WTC11 (cell line): ENCODE measurements around the gene CNTFR. TPM values are rescaled to one million over a fixed set of nuclear protein-coding genes. Genes with fewer than 3 reads are reported as not detected.

Experiments
- ATAC-seq: fragments of 200-7000 bp; cut with Tn5 transposase; 2 replicates; pipeline ENCODE4 v1.10.0; 2021; ENCODE audit warnings: mild to moderate bottlenecking, moderate library complexity
- CTCF ChIA-PET: fragments of 300-600 bp; sonication (Branson Sonifier 250); formaldehyde crosslinking; loops from one replicate; lab custom pipeline; 2021; ENCODE audit warnings: antibody characterized with exemption; lab: Charles Lee
- POLR2A ChIA-PET: fragments of 350-600 bp; sonication (Branson Sonifier 250); formaldehyde crosslinking; loops from one replicate; lab custom pipeline; 2021; ENCODE audit warnings: antibody characterized with exemption; lab: Charles Lee
- DNase-seq: peaks from one replicate; pipeline ENCODE4 v3.0.0; 2021; ENCODE audit warnings: low spot score
- H3K27ac Mint-ChIP-seq: 2 replicates; pipeline ENCODE4 v1.8.0; 2021; ENCODE audit warnings: mixed read lengths
- H3K27me3 Mint-ChIP-seq: 2 replicates; pipeline ENCODE4 v1.8.0; 2021; ENCODE audit warnings: low read depth, mild to moderate bottlenecking, moderate library complexity, mixed read lengths
- H3K36me3 Mint-ChIP-seq: 2 replicates; pipeline ENCODE4 v1.8.0; 2021; ENCODE audit warnings: mixed read lengths
- H3K4me1 Mint-ChIP-seq: 2 replicates; pipeline ENCODE4 v1.8.0; 2022; ENCODE audit warnings: mixed read lengths
- H3K4me3 Mint-ChIP-seq: 2 replicates; pipeline ENCODE4 v1.8.0; 2021; ENCODE audit warnings: mild to moderate bottlenecking, moderate library complexity, mixed read lengths
- H3K9me3 Mint-ChIP-seq: 2 replicates; pipeline ENCODE4 v1.8.0; 2021; ENCODE audit warnings: mixed read lengths
- CTCF ChIP-seq: fragments of 200-600 bp; IDR thresholded peaks from 2 replicates; pipeline ENCODE4 v1.8.0; 2022; ENCODE audit warnings: antibody characterized with exemption
- E2F5 ChIP-seq: sonication (generic); formaldehyde crosslinking; IDR thresholded peaks from 2 replicates; pipeline ENCODE4 v1.8.1; 2022; ENCODE audit warnings: mild to moderate bottlenecking, moderate library complexity, missing genetic modification reagents
- GRHL2 ChIP-seq: fragments of 250-450 bp; sonication (Bioruptor Pico); IDR thresholded peaks from 2 replicates; pipeline ENCODE4 v1.8.0; 2022; ENCODE audit warnings: mild to moderate bottlenecking, moderate library complexity; ENCODE audit not compliant: insufficient replicate concordance, severe bottlenecking
- GTF2I ChIP-seq: fragments of 250-450 bp; sonication (Bioruptor Pico); conservative IDR thresholded peaks from 2 replicates; pipeline ENCODE4 v1.4.0; 2021; ENCODE audit warnings: mild to moderate bottlenecking
- IRF2 ChIP-seq: sonication (generic); formaldehyde crosslinking; IDR thresholded peaks from 2 replicates; pipeline ENCODE4 v1.8.0; 2022; ENCODE audit warnings: low read depth, missing genetic modification reagents, borderline replicate concordance
- MAX ChIP-seq: sonication (generic); formaldehyde crosslinking; IDR thresholded peaks from 2 replicates; pipeline ENCODE4 v1.8.0; 2022; ENCODE audit warnings: mild to moderate bottlenecking, missing genetic modification reagents
- MLX ChIP-seq: sonication (generic); formaldehyde crosslinking; IDR thresholded peaks from 2 replicates; pipeline ENCODE4 v1.8.1; 2023; ENCODE audit warnings: mild to moderate bottlenecking, missing genetic modification reagents, moderate library complexity
- NFATC4 ChIP-seq: fragments of 250-450 bp; sonication (Bioruptor Pico); IDR thresholded peaks from 2 replicates; pipeline ENCODE4 v1.9.0; 2021; ENCODE audit warnings: mild to moderate bottlenecking
- NFE2L1 ChIP-seq: sonication (generic); formaldehyde crosslinking; IDR thresholded peaks from 2 replicates; pipeline ENCODE4 v1.8.1; 2023; ENCODE audit warnings: missing genetic modification reagents
- NFYB ChIP-seq: sonication (generic); formaldehyde crosslinking; conservative IDR thresholded peaks from 2 replicates; pipeline ENCODE4 v1.8.0; 2022; ENCODE audit warnings: low read depth, missing genetic modification reagents
- SMAD3 ChIP-seq: sonication (generic); formaldehyde crosslinking; IDR thresholded peaks from 2 replicates; pipeline ENCODE4 v1.8.0; 2022; ENCODE audit warnings: missing genetic modification reagents, mild to moderate bottlenecking, borderline replicate concordance
- SMAD4 ChIP-seq: sonication (generic); formaldehyde crosslinking; IDR thresholded peaks from 2 replicates; pipeline ENCODE4 v1.8.0; 2022; ENCODE audit warnings: mild to moderate bottlenecking, missing genetic modification reagents
- ZNF121 ChIP-seq: sonication (generic); formaldehyde crosslinking; IDR thresholded peaks from 2 replicates; pipeline ENCODE4 v1.8.0; 2023; ENCODE audit warnings: missing genetic modification reagents
- ZNF138 ChIP-seq: sonication (generic); formaldehyde crosslinking; conservative IDR thresholded peaks from 2 replicates; pipeline ENCODE4 v1.8.1; 2022; ENCODE audit warnings: mild to moderate bottlenecking, moderate library complexity, missing genetic modification reagents
- ZNF232 ChIP-seq: sonication (generic); formaldehyde crosslinking; IDR thresholded peaks from 2 replicates; pipeline ENCODE4 v1.8.0; 2022; ENCODE audit warnings: mild to moderate bottlenecking, missing genetic modification reagents
- ZNF317 ChIP-seq: sonication (generic); formaldehyde crosslinking; IDR thresholded peaks from 2 replicates; pipeline ENCODE4 v1.8.1; 2023; ENCODE audit warnings: low read depth, mild to moderate bottlenecking, moderate library complexity, missing genetic modification reagents, borderline replicate concordance
- ZNF512 ChIP-seq: sonication (generic); formaldehyde crosslinking; IDR thresholded peaks from 2 replicates; pipeline ENCODE4 v1.8.1; 2022; ENCODE audit warnings: missing genetic modification reagents, borderline replicate concordance
- ZSCAN18 ChIP-seq: fragments of 250-450 bp; sonication (Bioruptor Pico); IDR thresholded peaks from 2 replicates; pipeline ENCODE4 v2.1.2; 2022; ENCODE audit warnings: mild to moderate bottlenecking, moderate library complexity
- total RNA-seq: library from RNA; stranded (reverse); gene quantifications from 3 replicates; pipeline ENCODE4 v1.2.3, GENCODE V29; 2021

The CNTFR gene
- total RNA-seq, 1 experiment from 2014 or later, result 18.0 TPM

- ChIA-PET CTCF (interaction anchor here (0.6 to 3.6 kb wide), 13 partner anchors 12 to 208 kb away, joined by 3 to 19 read pairs (median 3); partner anchors contain the start of gene ARID3C), POLR2A (interaction anchor here (1.1 kb wide), 1 partner anchor 27 kb away, joined by 3 read pairs; the partner anchor contains the start of gene SIGMAR1)
- Mint-ChIP-seq H3K4me1 (peaks cover 20% of the 10 kb centered on the region), H3K27me3 (peaks cover 8% of the 10 kb centered on the region), H3K4me3 (peak overlapping the region; percentile 82), H3K9me3 (no peaks in the 10 kb centered on the region), H3K27ac (peak overlapping the region; percentile 82), H3K36me3 (no peaks in the 10 kb centered on the region)
- DNase-seq, result no peak
- peak; percentile 15 for ATAC-seq
- TF ChIP-seq ZNF317 (CRISPR knock-in tag), result no peak
- TF ChIP-seq ZNF232 (CRISPR knock-in tag), result 0 out of 2 replicates have a peak, but pooled peaks have one; percentile 5
- TF ChIP-seq, all 79 proteins: peak for 1
These were observed 21.8 kb upstream of the CNTFR start for GRCh38 chr9:34611251-34611810.

GRCh38 chr9:34610434-34611206, 21.1 kb upstream of the CNTFR start:
- no peak for TF ChIP-seq IRF2
- POLR2A ChIA-PET, result interaction anchor here (1.1 kb wide), 1 partner anchor 27 kb away, joined by 3 read pairs; the partner anchor contains the start of gene SIGMAR1
- no peaks in the 10 kb centered on the region for H3K36me3 Mint-ChIP-seq
- H3K4me1 Mint-ChIP-seq, result peaks cover 20% of the 10 kb centered on the region
- ATAC-seq (no peak), DNase-seq (no peak)
- peak overlapping the region; percentile 82 for H3K4me3 Mint-ChIP-seq
- CTCF ChIA-PET, result interaction anchor here (0.6 to 3.6 kb wide), 10 partner anchors 12 to 207 kb away, joined by 3 to 19 read pairs (median 3); partner anchors contain the start of gene ARID3C
- peaks cover 8% of the 10 kb centered on the region for H3K27me3 Mint-ChIP-seq
- no peak overlapping the region for H3K27ac Mint-ChIP-seq
- H3K9me3 Mint-ChIP-seq, result no peaks in the 10 kb centered on the region

GRCh38 chr9:34607331-34607730, 17.8 kb upstream of the CNTFR start:
- TF ChIP-seq ZSCAN18 (CRISPR knock-in tag) (no peak), ZNF138 (CRISPR knock-in tag) (no peak), MLX (CRISPR knock-in tag) (no peak), E2F5 (CRISPR knock-in tag) (no peak), GRHL2 (CRISPR knock-in tag) (no peak), MAX (CRISPR knock-in tag) (no peak), NFATC4 (no peak), SMAD3 (CRISPR knock-in tag) (no peak), ZNF512 (CRISPR knock-in tag) (no peak), GTF2I (CRISPR knock-in tag) (no peak), SMAD4 (CRISPR knock-in tag) (no peak), ZNF317 (CRISPR knock-in tag) (no peak), CTCF (no peak), NFE2L1 (CRISPR knock-in tag) (no peak), NFYB (CRISPR knock-in tag) (no peak), ZNF121 (CRISPR knock-in tag) (no peak)
- TF ChIP-seq, all 79 proteins: peak for 0

More at GRCh38 chr9:34607331-34607730, 17.8 kb upstream of the CNTFR start:
- no peak overlapping the region for H3K27ac Mint-ChIP-seq
- H3K4me3 Mint-ChIP-seq, result no peak overlapping the region
- ATAC-seq (no peak), DNase-seq (no peak)
- H3K4me1 Mint-ChIP-seq, result peaks cover 15% of the 10 kb centered on the region
- H3K9me3 Mint-ChIP-seq, result no peaks in the 10 kb centered on the region
- ChIA-PET POLR2A (no interaction called here), CTCF (interaction anchor here (0.8 to 7.0 kb wide), 5 partner anchors 15 to 204 kb away, joined by 3 to 96 read pairs (median 8); no protein-coding TSS in a partner anchor)
- no peaks in the 10 kb centered on the region for H3K36me3 Mint-ChIP-seq
- H3K27me3 Mint-ChIP-seq, result no peaks in the 10 kb centered on the region; the same call in 1 of the 2 replicates
